ENCODE results near the gene ALG1. TPM values are rescaled to one million over a fixed set of nuclear protein-coding genes. Genes with fewer than 3 reads are reported as not detected.
A peak's percentile ranks its signal among the peaks of the same experiment; 100 is the strongest.
"Not testable (repeated sequence)": the region's sequence is repeated elsewhere in the genome, so short reads cannot be mapped to it uniquely, and the experiment has no call there.

ALG1 gene
- polyA plus RNA-seq, 1 donor from 2014 or later: 13.9 TPM

- Histone ChIP-seq H3K4me3 (ENCODE audit: low read length) (peak overlapping the region; percentile 68), H2AFZ (ENCODE audit: low read depth, low read length) (peak overlapping the region; percentile 40), H3K9ac (ENCODE audit: low read length) (peak overlapping the region; percentile 60), H3K27ac (ENCODE audit: low read length) (peak overlapping the region; percentile 68)
- H3K27me3 ChIP-seq (ENCODE audit: insufficient read depth, low read depth, low read length); H3F3A ChIP-seq (ENCODE audit: insufficient read depth, low read length, poor library complexity, severe bottlenecking); H3K36me3 ChIP-seq (ENCODE audit: insufficient read depth, low read length); H3K9me3 ChIP-seq (ENCODE audit: low read length); H3K9me2 ChIP-seq (ENCODE audit: insufficient read depth, low read length); H3K4me2 ChIP-seq (ENCODE audit: low read length); H3K79me2 ChIP-seq (replicated peaks; ENCODE audit: insufficient read depth, low read length); H4K20me1 ChIP-seq (ENCODE audit: insufficient read depth): not testable (repeated sequence)
- peak; percentile 25 for TF ChIP-seq MXI1 (conservative IDR thresholded peaks at IDR 0.05; ENCODE audit: poor library complexity, severe bottlenecking)
Measured at GRCh38 chr16:5098221-5099159, 26.8 kb downstream of the ALG1 start.

- H2AFZ ChIP-seq (ENCODE audit: low read depth, low read length); H3K79me2 ChIP-seq (replicated peaks; ENCODE audit: insufficient read depth, low read length); H3K4me2 ChIP-seq (ENCODE audit: low read length); H3K27me3 ChIP-seq (ENCODE audit: insufficient read depth, low read depth, low read length); H4K20me1 ChIP-seq (ENCODE audit: insufficient read depth); H3K9ac ChIP-seq (ENCODE audit: low read length); H3K36me3 ChIP-seq (ENCODE audit: insufficient read depth, low read length); H3F3A ChIP-seq (ENCODE audit: insufficient read depth, low read length, poor library complexity, severe bottlenecking); H3K9me3 ChIP-seq (ENCODE audit: low read length); H3K27ac ChIP-seq (ENCODE audit: low read length); H3K9me2 ChIP-seq (ENCODE audit: insufficient read depth, low read length): not testable (repeated sequence)
- peak overlapping the region; percentile 68 for H3K4me3 ChIP-seq (ENCODE audit: low read length)
Measured at GRCh38 chr16:5099174-5099573, 27.5 kb downstream of the ALG1 start.

GRCh38 chr16:5103296-5104032, 31.8 kb downstream of the ALG1 start:
- H3K79me2 ChIP-seq (replicated peaks; ENCODE audit: insufficient read depth, low read length); H3K27me3 ChIP-seq (ENCODE audit: insufficient read depth, low read depth, low read length): not testable (repeated sequence)

GRCh38 chr16:5105039-5105438, 33.4 kb downstream of the ALG1 start:
- H3F3A ChIP-seq (ENCODE audit: insufficient read depth, low read length, poor library complexity, severe bottlenecking); H3K9ac ChIP-seq (ENCODE audit: low read length); H3K36me3 ChIP-seq (ENCODE audit: insufficient read depth, low read length); H3K4me3 ChIP-seq (ENCODE audit: low read length); H2AFZ ChIP-seq (ENCODE audit: low read depth, low read length); H3K79me2 ChIP-seq (replicated peaks; ENCODE audit: insufficient read depth, low read length); H3K27me3 ChIP-seq (ENCODE audit: insufficient read depth, low read depth, low read length); H3K27ac ChIP-seq (ENCODE audit: low read length); H4K20me1 ChIP-seq (ENCODE audit: insufficient read depth); H3K4me2 ChIP-seq (ENCODE audit: low read length); H3K9me2 ChIP-seq (ENCODE audit: insufficient read depth, low read length); H3K9me3 ChIP-seq (ENCODE audit: low read length): not testable (repeated sequence)

More at GRCh38 chr16:5103296-5104032, 31.8 kb downstream of the ALG1 start:
- not testable (repeated sequence) for H2AFZ ChIP-seq (ENCODE audit: low read depth, low read length); H3K9me3 ChIP-seq (ENCODE audit: low read length); H3K4me2 ChIP-seq (ENCODE audit: low read length); H3K27ac ChIP-seq (ENCODE audit: low read length); H4K20me1 ChIP-seq (ENCODE audit: insufficient read depth); H3K36me3 ChIP-seq (ENCODE audit: insufficient read depth, low read length); H3F3A ChIP-seq (ENCODE audit: insufficient read depth, low read length, poor library complexity, severe bottlenecking); H3K9ac ChIP-seq (ENCODE audit: low read length); H3K9me2 ChIP-seq (ENCODE audit: insufficient read depth, low read length); H3K4me3 ChIP-seq (ENCODE audit: low read length)

GRCh38 chr16:5108505-5109158, 37.0 kb downstream of the ALG1 start:
- H2AFZ ChIP-seq (ENCODE audit: low read depth, low read length): no peak overlapping the region
- no peaks in the 10 kb centered on the region for H3K36me3 ChIP-seq (ENCODE audit: insufficient read depth, low read length)
- no peaks in the 10 kb centered on the region for H3K27me3 ChIP-seq (ENCODE audit: insufficient read depth, low read depth, low read length)
- no peaks in the 10 kb centered on the region for H4K20me1 ChIP-seq (ENCODE audit: insufficient read depth)
- no peak overlapping the region for H3K9ac ChIP-seq (ENCODE audit: low read length)
- H3K9me3 ChIP-seq (ENCODE audit: low read length): no peaks in the 10 kb centered on the region
- no peak for TF ChIP-seq RAD21 (conservative IDR thresholded peaks at IDR 0.05)
- TF ChIP-seq SMC3 (conservative IDR thresholded peaks at IDR 0.05; ENCODE audit: poor library complexity): no peak
- no peak for TF ChIP-seq REST (IDR thresholded peaks at IDR 0.05; ENCODE audit: borderline replicate concordance)
- no peak for TF ChIP-seq MXI1 (conservative IDR thresholded peaks at IDR 0.05; ENCODE audit: poor library complexity, severe bottlenecking)
- H3K4me2 ChIP-seq (ENCODE audit: low read length): no peak overlapping the region
- H3K27ac ChIP-seq (ENCODE audit: low read length): no peak overlapping the region
- no peaks in the 10 kb centered on the region for H3F3A ChIP-seq (ENCODE audit: insufficient read depth, low read length, poor library complexity, severe bottlenecking)
- no peak overlapping the region for H3K4me3 ChIP-seq (ENCODE audit: low read length)
- no peaks in the 10 kb centered on the region for H3K79me2 ChIP-seq (replicated peaks; ENCODE audit: insufficient read depth, low read length)
- H3K9me2 ChIP-seq (ENCODE audit: insufficient read depth, low read length): no peaks in the 10 kb centered on the region

GRCh38 chr16:5110933-5111332, 39.3 kb downstream of the ALG1 start:
- not testable (repeated sequence) for H3K4me2 ChIP-seq (ENCODE audit: low read length); H4K20me1 ChIP-seq (ENCODE audit: insufficient read depth); H3K9me2 ChIP-seq (ENCODE audit: insufficient read depth, low read length); H3K4me3 ChIP-seq (ENCODE audit: low read length); H3K9ac ChIP-seq (ENCODE audit: low read length); H2AFZ ChIP-seq (ENCODE audit: low read depth, low read length); H3K79me2 ChIP-seq (replicated peaks; ENCODE audit: insufficient read depth, low read length); H3K27me3 ChIP-seq (ENCODE audit: insufficient read depth, low read depth, low read length); H3K27ac ChIP-seq (ENCODE audit: low read length); H3K36me3 ChIP-seq (ENCODE audit: insufficient read depth, low read length); H3K9me3 ChIP-seq (ENCODE audit: low read length); H3F3A ChIP-seq (ENCODE audit: insufficient read depth, low read length, poor library complexity, severe bottlenecking)

Data from neural cell (in vitro differentiated cells).